Measurements from ENCODE around the gene STK32B. TPM values are rescaled to one million over a fixed set of nuclear protein-coding genes. Genes with fewer than 3 reads are reported as not detected.

The STK32B gene
- total RNA-seq, 4 donors from 2014 or later, result 0.46 to 0.68 (median 0.49) TPM; not detected in 1

- intact Hi-C loops (cut with DNase I; ENCODE audit: low total_unique reads) (no loop called here), in situ Hi-C loops (cut with MboI; ENCODE audit: low sequenced_read_pairs in 4 of 4) (no loop called here)
- no peaks in the 10 kb centered on the region for H3K4me1 ChIP-seq
- TF ChIP-seq CTCF (IDR thresholded peaks at IDR 0.05 in 4 of 5, conservative IDR thresholded peaks at IDR 0.05 in 1 of 5) (no peak), POLR2A (IDR thresholded peaks at IDR 0.05) (no peak)
- no peaks in the 10 kb centered on the region for H3K36me3 ChIP-seq
- DNase-seq (no peak), ATAC-seq (no peak)
- H3K9me3 ChIP-seq, result no peaks in the 10 kb centered on the region
- no peaks in the 10 kb centered on the region for H3K27me3 ChIP-seq
- no peak overlapping the region for H3K27ac ChIP-seq
- H3K4me3 ChIP-seq, result no peak overlapping the region
Measured at GRCh38 chr4:5459236-5459635, 408.0 kb downstream of the STK32B start.

- ATAC-seq, result no peak
- Histone ChIP-seq H3K36me3 (no peaks in the 10 kb centered on the region), H3K9me3 (no peaks in the 10 kb centered on the region), H3K27ac (no peak overlapping the region), H3K4me1 (no peaks in the 10 kb centered on the region), H3K27me3 (no peaks in the 10 kb centered on the region), H3K4me3 (no peak overlapping the region)
- in situ Hi-C loops (cut with MboI; ENCODE audit: low sequenced_read_pairs in 4 of 4) (no loop called here), intact Hi-C loops (cut with DNase I; ENCODE audit: low total_unique reads) (no loop called here)
- TF ChIP-seq CTCF (IDR thresholded peaks at IDR 0.05 in 4 of 5, conservative IDR thresholded peaks at IDR 0.05 in 1 of 5) (no peak), POLR2A (IDR thresholded peaks at IDR 0.05) (no peak)
- DNase-seq, result no peak
Measured at GRCh38 chr4:5460106-5460801, 409.0 kb downstream of the STK32B start.

- no peak overlapping the region for H3K4me3 ChIP-seq
- no peaks in the 10 kb centered on the region for H3K27me3 ChIP-seq
- H3K4me1 ChIP-seq, result no peaks in the 10 kb centered on the region
- no peak overlapping the region for H3K27ac ChIP-seq
- in situ Hi-C loops (cut with MboI; ENCODE audit: low sequenced_read_pairs in 4 of 4), result no loop called here
- no peak for ATAC-seq
- no peak for DNase-seq
- H3K9me3 ChIP-seq, result no peaks in the 10 kb centered on the region
- TF ChIP-seq CTCF (IDR thresholded peaks at IDR 0.05 in 4 of 5, conservative IDR thresholded peaks at IDR 0.05 in 1 of 5) (no peak), POLR2A (IDR thresholded peaks at IDR 0.05) (no peak)
- no peaks in the 10 kb centered on the region for H3K36me3 ChIP-seq
- intact Hi-C loops (cut with DNase I; ENCODE audit: low total_unique reads), result no loop called here
Measured at GRCh38 chr4:5461477-5461876, 410.2 kb downstream of the STK32B start.

- in situ Hi-C loops (cut with MboI; ENCODE audit: low sequenced_read_pairs in 4 of 4) (no loop called here), intact Hi-C loops (cut with DNase I; ENCODE audit: low total_unique reads) (no loop called here)
- Histone ChIP-seq H3K9me3 (no peaks in the 10 kb centered on the region), H3K4me3 (no peak overlapping the region), H3K36me3 (no peaks in the 10 kb centered on the region), H3K27ac (no peak overlapping the region), H3K27me3 (no peaks in the 10 kb centered on the region), H3K4me1 (no peaks in the 10 kb centered on the region)
- no peak for ATAC-seq
- DNase-seq, result no peak
- TF ChIP-seq CTCF (IDR thresholded peaks at IDR 0.05 in 4 of 5, conservative IDR thresholded peaks at IDR 0.05 in 1 of 5) (no peak), POLR2A (IDR thresholded peaks at IDR 0.05) (no peak)
Measured at GRCh38 chr4:5462254-5462835, 411.1 kb downstream of the STK32B start.

Data from gastrocnemius medialis (tissue), 4 donors.